Caki2 (cell line): ENCODE data around the gene ZNF699. TPM values are rescaled to one million over a fixed set of nuclear protein-coding genes. Genes with fewer than 3 reads are reported as not detected.
"Not testable (repeated sequence)": the region's sequence is repeated elsewhere in the genome, so short reads cannot be mapped to it uniquely, and the experiment has no call there.

Experiments used
- DNase-seq: peaks from one replicate; pipeline ENCODE4 v3.0.0-alpha.2; 2015; ENCODE audit warnings: low read depth
- in situ Hi-C: cut with HindIII; loops from 2 replicates; pipeline ENCODE4 v1.10.0; 2016; ENCODE audit warnings: low sequenced_read_pairs, low pct_unique_long_range_greater_than_20kb, mixed read lengths
- total RNA-seq: library from RNA; depleted of rRNA; stranded (reverse); fragments of >200 nt; shearing (Covaris generic); gene quantifications from 2 replicates; pipeline ENCODE4 v1.2.3, GENCODE V29; 2014; ENCODE audit warnings: low replicate concordance; rRNA removed

ZNF699 gene
- total RNA-seq: 0.96 and 8.6 TPM in 2 replicates

DNA sequence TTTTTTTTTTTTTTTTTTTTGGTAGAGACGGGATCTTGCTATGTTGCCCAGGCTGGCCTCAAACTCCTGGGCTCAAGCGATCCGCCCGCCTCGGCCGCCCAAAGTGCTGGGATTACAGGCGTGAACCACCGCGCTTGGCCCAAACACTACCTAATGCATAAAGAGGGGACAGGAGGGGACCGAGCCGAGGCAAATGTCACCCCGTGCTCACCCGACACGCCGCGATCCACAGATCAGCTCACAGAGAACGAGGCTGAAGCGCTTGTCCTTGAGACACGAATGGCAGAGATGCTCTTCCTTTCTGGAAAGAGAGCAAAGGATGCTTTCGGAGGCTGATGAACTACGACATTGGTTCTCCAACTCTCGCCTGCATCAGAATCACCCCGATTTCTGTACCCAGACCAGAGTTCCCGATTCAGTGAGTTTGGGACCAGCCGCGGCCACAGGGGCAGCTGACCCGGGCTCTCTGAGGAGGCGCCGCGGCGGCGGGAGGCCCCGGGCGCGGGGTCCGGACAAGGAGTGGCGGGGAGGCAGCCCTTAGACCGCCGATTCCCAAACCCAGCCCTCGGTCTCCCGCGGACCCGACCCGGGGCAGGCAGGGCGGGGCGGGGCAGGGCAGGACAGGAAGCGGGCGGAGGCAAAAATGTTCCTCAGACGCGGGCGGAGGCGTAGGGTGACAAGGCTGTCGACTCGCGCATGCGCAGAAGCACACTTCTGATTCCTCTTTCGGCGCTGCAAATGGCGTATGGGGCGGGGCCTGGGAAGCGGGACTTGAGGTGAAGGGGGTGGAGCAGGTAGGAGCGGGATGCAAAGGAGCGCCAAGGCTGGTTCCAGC lies at the start of gene ZNF699:
Gene ZNF699 (minus strand): TSS at position 700 of the 835 bp plus-strand sequence. CDS start 4,719 bp downstream, outside the sequence.
- in situ Hi-C loops: no loop called here

GRCh38 chr19:9354651-9355050 lies 45.0 kb upstream of the ZNF699 start:
- DNase-seq: no peak
- in situ Hi-C loops: no loop called here

More for the DNA sequence above, at the start of gene ZNF699:
- DNase-seq: peak; percentile 90

- no peak for DNase-seq
- in situ Hi-C loops: no loop called here
Measured at GRCh38 chr19:9353011-9353410, 43.4 kb upstream of the ZNF699 start.

- in situ Hi-C loops: no loop called here
- DNase-seq: no peak
Measured at GRCh38 chr19:9352505-9352904, 42.9 kb upstream of the ZNF699 start.

GRCh38 chr19:9348671-9349070 lies 39.0 kb upstream of the ZNF699 start:
- in situ Hi-C loops: no loop called here
- no peak for DNase-seq

DNA sequence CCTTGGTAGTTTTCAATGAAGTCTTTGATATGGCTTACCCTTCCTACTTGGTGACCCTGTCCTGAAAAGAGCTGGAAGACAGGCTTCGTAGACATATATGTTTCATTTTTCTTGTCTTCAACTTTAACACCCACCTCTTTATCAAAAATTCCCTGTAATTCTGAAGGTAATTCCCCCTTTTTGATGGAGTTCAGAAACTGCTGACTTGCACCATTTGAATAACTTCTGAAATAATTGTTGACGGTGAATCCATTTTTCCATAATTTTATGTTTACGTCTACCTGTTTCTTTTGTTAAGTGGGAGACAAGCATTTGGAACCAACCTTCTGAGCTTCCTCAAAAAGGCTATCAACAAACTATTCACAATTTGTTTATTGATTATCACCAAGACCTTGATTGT lies 38.6 kb upstream of the ZNF699 start:
- in situ Hi-C loops: no loop called here
- DNase-seq: no peak

DNA sequence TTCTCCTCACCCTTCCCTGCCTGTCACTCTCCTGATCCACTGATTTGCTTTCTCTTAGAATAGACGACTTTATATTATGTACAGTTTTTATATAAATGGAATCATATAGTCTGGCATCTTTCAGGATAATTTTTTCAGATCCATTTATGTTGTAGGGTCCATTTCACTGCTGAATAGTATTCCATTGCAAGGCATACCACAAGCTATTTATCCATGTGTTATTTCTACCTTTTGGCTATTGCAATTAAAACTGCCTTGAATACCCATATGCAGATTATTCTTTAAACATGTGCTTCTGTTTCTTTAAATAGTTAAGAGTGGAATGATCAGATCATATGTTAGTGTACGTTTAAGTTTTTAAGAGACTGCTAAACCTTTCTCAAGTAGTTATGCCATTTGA lies 35.4 kb upstream of the ZNF699 start:
- DNase-seq: no peak
- in situ Hi-C loops: no loop called here

DNA sequence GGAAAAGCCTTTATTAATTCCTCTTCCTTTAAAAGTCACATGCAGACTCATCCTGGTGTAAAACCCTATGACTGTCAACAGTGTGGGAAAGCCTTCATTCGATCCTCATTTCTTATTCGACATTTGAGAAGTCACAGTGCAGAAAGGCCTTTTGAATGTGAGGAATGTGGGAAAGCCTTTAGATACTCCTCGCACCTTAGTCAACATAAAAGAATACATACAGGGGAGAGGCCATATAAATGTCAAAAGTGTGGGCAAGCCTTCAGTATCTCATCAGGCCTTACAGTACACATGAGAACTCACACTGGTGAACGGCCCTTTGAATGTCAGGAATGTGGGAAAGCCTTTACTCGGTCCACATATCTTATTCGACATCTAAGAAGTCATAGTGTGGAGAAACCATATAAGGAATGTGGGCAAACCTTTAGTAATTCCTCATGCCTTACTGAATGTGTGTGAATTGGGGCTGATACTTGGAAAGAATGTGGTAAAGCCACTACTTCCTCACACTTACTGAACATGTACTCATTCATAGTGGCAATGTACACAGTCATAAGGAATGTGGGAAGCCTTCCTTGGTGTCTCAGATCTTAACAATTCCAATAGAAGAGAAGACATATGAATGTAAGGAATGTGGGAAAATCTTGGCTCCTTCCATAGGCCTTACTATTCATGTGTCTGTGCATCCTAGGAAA lies 33.1 kb upstream of the ZNF699 start:
- DNase-seq: peak; percentile 3
- in situ Hi-C loops: no loop called here

DNA sequence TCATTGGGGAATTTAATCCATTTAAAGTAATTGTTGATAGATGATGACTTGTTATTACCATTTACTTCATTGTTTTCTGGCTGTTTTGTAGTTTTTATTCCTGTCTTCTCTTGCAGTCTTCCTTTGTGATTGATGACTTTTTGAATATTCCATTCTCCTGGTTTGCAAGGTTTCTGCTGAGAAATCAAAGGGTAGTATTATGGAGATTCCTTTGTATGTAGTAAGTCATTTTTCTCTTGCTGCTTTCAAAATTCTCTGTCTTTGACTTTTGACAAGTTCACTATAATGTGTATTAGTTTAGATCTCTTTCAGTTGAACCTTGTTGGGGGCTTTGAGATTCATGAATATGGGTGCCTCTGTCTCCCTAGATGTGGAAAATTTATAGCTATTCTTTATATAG lies 20.4 kb upstream of the ZNF699 start:
- in situ Hi-C loops: no loop called here
- no peak for DNase-seq

- in situ Hi-C loops: no loop called here
- DNase-seq: peak; percentile 12
Measured at GRCh38 chr19:9324584-9324962, 14.9 kb upstream of the ZNF699 start.

- in situ Hi-C loops: no loop called here
- peak; percentile 91 for DNase-seq
Measured at GRCh38 chr19:9323919-9324583, 14.4 kb upstream of the ZNF699 start, which contains the start of gene ZNF559. ZNF559 (plus strand) TSS chr19:9324179; CDS start chr19:9338550, 14,371 bp downstream.

DNA sequence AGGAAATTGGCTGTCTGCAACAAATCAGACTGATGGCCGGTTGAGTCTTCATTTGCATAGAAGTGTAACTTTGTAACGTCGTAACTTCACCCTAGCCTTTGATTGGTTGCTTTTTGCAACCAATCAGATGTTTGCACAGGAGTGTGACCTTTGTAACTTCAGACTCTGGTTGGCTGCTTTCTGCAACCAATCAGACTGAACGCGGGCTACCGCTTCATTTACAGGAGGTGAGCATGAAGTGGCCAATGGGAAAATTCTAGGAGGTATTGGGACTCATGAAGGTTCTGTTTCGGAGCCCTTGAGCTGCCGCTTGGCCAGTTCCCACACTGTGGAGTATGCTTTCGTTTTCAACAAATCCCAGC lies 13.9 kb upstream of the ZNF699 start:
- in situ Hi-C loops: no loop called here
- DNase-seq: peak; percentile 83

DNA sequence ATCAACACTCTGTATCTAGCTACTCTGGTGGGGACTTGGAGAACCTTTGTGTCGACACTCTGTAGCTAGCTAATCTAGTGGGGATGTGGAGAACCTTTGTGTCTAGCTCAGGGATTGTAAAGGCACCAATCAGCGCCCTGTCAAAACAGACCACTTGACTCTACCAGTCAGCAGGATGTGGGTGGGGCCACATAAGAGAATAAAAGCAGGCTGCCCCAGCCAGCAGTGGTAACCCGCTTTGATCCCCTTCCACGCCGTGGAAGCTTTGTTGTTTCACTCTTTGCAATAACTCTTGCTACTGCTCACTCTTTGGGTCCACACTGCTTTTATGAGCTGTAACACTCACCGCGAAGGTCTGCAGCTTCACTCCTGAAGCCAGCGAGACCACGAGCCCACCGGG lies 12.6 kb upstream of the ZNF699 start:
- DNase-seq, in situ Hi-C loops: not testable (repeated sequence)

DNA sequence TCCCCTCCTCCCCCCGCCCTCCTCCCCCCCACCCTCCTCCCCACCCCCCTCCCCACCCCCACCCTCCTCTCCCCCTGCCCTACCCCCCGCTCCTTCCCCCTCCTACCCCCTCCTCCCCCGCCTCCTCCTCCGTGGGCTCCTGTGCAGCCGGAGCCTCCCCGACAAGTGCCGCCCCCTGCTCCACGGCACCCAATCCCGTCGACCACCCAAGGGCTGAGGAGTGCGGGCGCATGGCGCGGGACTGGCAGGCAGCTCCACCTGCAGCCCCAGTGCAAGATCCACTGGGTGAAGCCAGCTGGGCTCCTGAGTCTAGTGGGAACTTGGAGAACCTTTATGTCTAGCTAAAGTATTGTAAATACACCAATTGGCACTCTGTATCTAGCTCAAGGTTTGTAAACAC lies 12.1 kb upstream of the ZNF699 start:
- DNase-seq, in situ Hi-C loops: not testable (repeated sequence)

GRCh38 chr19:9321338-9321737 lies 11.7 kb upstream of the ZNF699 start:
- in situ Hi-C loops: no loop called here
- no peak for DNase-seq

DNA sequence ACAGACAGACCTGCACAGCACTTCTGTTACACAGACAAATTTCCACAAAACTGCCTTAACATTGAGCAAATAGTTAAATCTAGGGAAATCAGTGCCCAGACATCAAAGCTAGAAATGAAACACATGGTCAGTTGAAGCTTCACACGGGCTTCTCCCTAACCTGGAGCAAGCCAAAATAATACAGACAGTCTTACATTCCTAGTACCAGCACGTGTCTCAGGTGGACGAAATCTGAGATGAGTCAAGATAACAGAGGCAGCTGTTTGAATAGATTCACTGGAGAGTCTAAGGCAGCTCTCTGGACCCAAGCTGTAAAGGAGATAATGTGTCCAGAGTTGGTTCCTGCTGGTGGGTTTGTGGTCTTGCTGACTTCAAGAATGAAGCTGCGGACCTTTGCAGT lies 4.1 kb upstream of the ZNF699 start:
- in situ Hi-C loops: no loop called here
- DNase-seq: no peak

GRCh38 chr19:9309974-9310446 lies 372 bp upstream of the ZNF699 start:
- no peak for DNase-seq

GRCh38 chr19:9308091-9308770 lies 1.4 kb downstream of the ZNF699 start:
- no peak for DNase-seq
- in situ Hi-C loops: no loop called here

More at GRCh38 chr19:9309974-9310446, 372 bp upstream of the ZNF699 start:
- in situ Hi-C loops: no loop called here
